ENCODE results near the gene APLP1.

- TF ChIP-seq CTCF (conservative IDR thresholded peaks at IDR 0.05; ENCODE audit: low read depth, low read length) (no peak), EZH2 (IDR thresholded peaks at IDR 0.05; ENCODE audit: borderline replicate concordance, low read depth, low read length, poor library complexity, severe bottlenecking) (no peak)
These were observed 501 bp downstream of the APLP1 start for GRCh38 chr19:35868823-35869326.
